K562 (cell line): ENCODE measurements around the gene RCC1. TPM values are rescaled to one million over a fixed set of nuclear protein-coding genes. Genes with fewer than 3 reads are reported as not detected.

Experiments used
- CCNT2 ChIP-seq: IDR thresholded peaks from 2 replicates; pipeline ENCODE4 v1.6.1; 2011; ENCODE audit warnings: borderline replicate concordance, low read depth, mild to moderate bottlenecking, moderate library complexity, mixed read lengths, low read length; ENCODE audit not compliant: insufficient read length; ENCODE audit errors: extremely low read depth
- EHMT2 ChIP-seq: fragments of 450-650 bp; IDR thresholded peaks from 2 replicates; pipeline ENCODE4 v1.6.1; 2018; ENCODE audit warnings: antibody characterized with exemption
- GABPB2 ChIP-seq: fragments of 250-450 bp; sonication (Bioruptor Pico); conservative IDR thresholded peaks from 2 replicates; pipeline ENCODE4 v1.5.1; 2021; ENCODE audit warnings: mild to moderate bottlenecking
- HCFC1 ChIP-seq: IDR thresholded peaks from 2 replicates; pipeline ENCODE4 v1.6.1; 2012; ENCODE audit warnings: low read depth, low read length, improper control_type of control experiment
- KLF1 ChIP-seq: fragments of 450-650 bp; IDR thresholded peaks from 2 replicates; pipeline ENCODE4 v1.6.1; 2016; ENCODE audit warnings: missing genetic modification characterization, missing compliant biosample characterization
- KLF10 ChIP-seq: fragments of 250-450 bp; sonication (Bioruptor Pico); IDR thresholded peaks from 2 replicates; pipeline ENCODE4 v1.6.1; 2021; ENCODE audit warnings: matching md5 sums
- L3MBTL2 ChIP-seq: fragments of 450-650 bp; IDR thresholded peaks from 2 replicates; pipeline ENCODE4 v1.6.1; 2016; ENCODE audit warnings: mild to moderate bottlenecking, moderate library complexity
- NCOA4 ChIP-seq: fragments of 450-650 bp; IDR thresholded peaks from 2 replicates; pipeline ENCODE4 v1.6.1; 2018; ENCODE audit warnings: mild to moderate bottlenecking; ENCODE audit not compliant: partially characterized antibody
- NFRKB ChIP-seq: fragments of 450-650 bp; IDR thresholded peaks from 2 replicates; pipeline ENCODE4 v1.6.1; 2016; ENCODE audit warnings: low read depth
- WHSC1 ChIP-seq: IDR thresholded peaks from one replicate; pipeline ENCODE4 v1.6.1; 2012; ENCODE audit warnings: low read length, control low read depth, inconsistent platforms
- ZNF197 ChIP-seq: fragments of 200-800 bp; sonication (Bioruptor generic); IDR thresholded peaks from 2 replicates; pipeline ENCODE4 v1.6.1; 2016; ENCODE audit warnings: low read depth, missing genetic modification characterization, missing compliant biosample characterization
- ZNF24 ChIP-seq: fragments of 450-650 bp; IDR thresholded peaks from 2 replicates; pipeline ENCODE4 v1.6.1; 2016
- ZNF586 ChIP-seq: fragments of 450-650 bp; formaldehyde crosslinking; conservative IDR thresholded peaks from 2 replicates; pipeline ENCODE4 v1.4.0; 2020; ENCODE audit warnings: mild to moderate bottlenecking, moderate library complexity
- ZSCAN29 ChIP-seq: fragments of 450-650 bp; IDR thresholded peaks from 2 replicates; pipeline ENCODE4 v1.6.1; 2017
- polyA plus RNA-seq, 8 experiments: library from polyadenylated mRNA; depleted of rRNA in 4 of 8; stranded (reverse) in 5 of 8; unstranded in 3 of 8; fragments of >200 nt; fragmentation: Nextera tagmentation in 2 of 8; fragmentation: Illumina TruSeq in 1 of 8; extraction: Ambion mirVana in 2 of 8; extraction: Trizol in 1 of 8; gene quantifications; 2 replicates each; pipeline versions ENCODE4 v1.2.1 to v1.2.3, GENCODE V29; 2011 to 2014; ENCODE audit warnings: inconsistent platforms in 1 of 8, missing spikeins in 1 of 8
- total RNA-seq, 7 experiments: library from RNA; depleted of rRNA in 6 of 7; stranded (reverse); fragments of >200 nt in 6 of 7; fragmentation: Illumina TruSeq in 2 of 7; extraction: Trizol in 2 of 7; gene quantifications; 2 replicates each; pipeline versions ENCODE4 v1.2.1 to v1.2.3, GENCODE V29; 2011 to 2021; ENCODE audit warnings: low replicate concordance in 1 of 7
- TF ChIP-seq, protein P1 (sequence below), 2 experiments: fragments of 450-650 bp; formaldehyde crosslinking in 1 of 2; IDR thresholded peaks; 2 replicates each; pipeline versions ENCODE4 v1.4.0 to v1.6.1; 2014 to 2020; ENCODE audit warnings: mild to moderate bottlenecking in 2 of 2, borderline replicate concordance in 1 of 2, low read depth in 1 of 2
- TF ChIP-seq, protein P2 (sequence below): sonication (generic); formaldehyde crosslinking; IDR thresholded peaks from 2 replicates; pipeline ENCODE4 v1.9.0; 2022; ENCODE audit warnings: mild to moderate bottlenecking, missing genetic modification reagents
- TF ChIP-seq, protein P3 (sequence below): fragments of 450-650 bp; formaldehyde crosslinking; IDR thresholded peaks from 2 replicates; pipeline ENCODE4 v1.4.0; 2022; ENCODE audit warnings: mild to moderate bottlenecking, moderate library complexity
- TF ChIP-seq, protein P4 (sequence below): fragments of 450-650 bp; IDR thresholded peaks from 2 replicates; pipeline ENCODE4 v1.6.1; 2014; ENCODE audit warnings: low read depth, mild to moderate bottlenecking, moderate library complexity, borderline replicate concordance

RCC1 gene
- total and polyA plus RNA-seq, 9 of the 15 experiments (the other 6 are each of a cell fraction or from before 2014, with no cell fraction given): 16.4 to 202 (median 107) TPM

DNA sequence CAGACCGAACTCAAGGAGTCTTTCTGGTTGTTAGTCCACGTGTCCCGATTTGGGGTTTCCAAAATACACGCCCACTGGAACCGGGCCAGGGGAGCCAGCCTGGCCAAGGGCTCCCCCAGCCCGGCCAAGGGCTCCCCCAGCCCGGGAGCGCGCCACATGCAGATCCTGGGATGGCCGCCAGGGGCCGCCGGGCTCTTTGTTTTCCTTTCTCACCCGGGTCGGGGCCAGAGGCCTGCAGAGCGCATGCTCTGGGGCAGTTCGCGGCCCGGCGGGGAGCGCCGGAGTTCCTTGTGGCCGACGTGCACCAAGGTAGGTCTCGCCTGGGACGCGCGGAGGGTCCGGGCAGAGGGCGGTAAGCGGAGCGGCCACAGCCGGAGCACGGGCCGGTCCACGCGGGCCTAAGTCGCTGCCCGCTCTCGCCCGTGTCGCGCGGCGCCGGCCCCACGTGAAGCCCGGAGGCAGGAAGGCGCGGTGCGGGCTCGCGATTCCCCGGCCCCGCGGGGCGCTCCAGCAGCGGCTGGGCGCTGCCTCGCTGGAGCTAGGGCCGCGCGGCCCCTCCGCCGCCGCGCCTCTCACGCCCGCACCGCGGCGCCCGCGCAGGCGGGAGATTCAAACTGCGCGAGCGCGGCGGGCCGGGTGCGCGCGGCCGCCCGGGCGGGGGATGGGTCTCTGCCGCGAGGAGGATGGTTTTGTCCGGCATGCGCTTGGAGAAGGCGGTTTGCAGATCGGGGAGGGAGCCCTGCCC is 12.3 kb downstream of the RCC1 start (continued):
- TF ChIP-seq, protein P1, sequence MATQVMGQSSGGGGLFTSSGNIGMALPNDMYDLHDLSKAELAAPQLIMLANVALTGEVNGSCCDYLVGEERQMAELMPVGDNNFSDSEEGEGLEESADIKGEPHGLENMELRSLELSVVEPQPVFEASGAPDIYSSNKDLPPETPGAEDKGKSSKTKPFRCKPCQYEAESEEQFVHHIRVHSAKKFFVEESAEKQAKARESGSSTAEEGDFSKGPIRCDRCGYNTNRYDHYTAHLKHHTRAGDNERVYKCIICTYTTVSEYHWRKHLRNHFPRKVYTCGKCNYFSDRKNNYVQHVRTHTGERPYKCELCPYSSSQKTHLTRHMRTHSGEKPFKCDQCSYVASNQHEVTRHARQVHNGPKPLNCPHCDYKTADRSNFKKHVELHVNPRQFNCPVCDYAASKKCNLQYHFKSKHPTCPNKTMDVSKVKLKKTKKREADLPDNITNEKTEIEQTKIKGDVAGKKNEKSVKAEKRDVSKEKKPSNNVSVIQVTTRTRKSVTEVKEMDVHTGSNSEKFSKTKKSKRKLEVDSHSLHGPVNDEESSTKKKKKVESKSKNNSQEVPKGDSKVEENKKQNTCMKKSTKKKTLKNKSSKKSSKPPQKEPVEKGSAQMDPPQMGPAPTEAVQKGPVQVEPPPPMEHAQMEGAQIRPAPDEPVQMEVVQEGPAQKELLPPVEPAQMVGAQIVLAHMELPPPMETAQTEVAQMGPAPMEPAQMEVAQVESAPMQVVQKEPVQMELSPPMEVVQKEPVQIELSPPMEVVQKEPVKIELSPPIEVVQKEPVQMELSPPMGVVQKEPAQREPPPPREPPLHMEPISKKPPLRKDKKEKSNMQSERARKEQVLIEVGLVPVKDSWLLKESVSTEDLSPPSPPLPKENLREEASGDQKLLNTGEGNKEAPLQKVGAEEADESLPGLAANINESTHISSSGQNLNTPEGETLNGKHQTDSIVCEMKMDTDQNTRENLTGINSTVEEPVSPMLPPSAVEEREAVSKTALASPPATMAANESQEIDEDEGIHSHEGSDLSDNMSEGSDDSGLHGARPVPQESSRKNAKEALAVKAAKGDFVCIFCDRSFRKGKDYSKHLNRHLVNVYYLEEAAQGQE (IDR thresholded peaks at IDR 0.05; ENCODE audit: borderline replicate concordance): peak; percentile 78
- TF ChIP-seq, protein P1 (CRISPR knock-in tag; IDR thresholded peaks at IDR 0.05; ENCODE audit: low read depth): peak; percentile 83; the same call in 1 of the 2 replicates
- TF ChIP-seq HCFC1 (peak; percentile 37; the same call in 1 of the 2 replicates), ZNF24 (peak; percentile 46), NCOA4 (no peak), CCNT2 (no peak), WHSC1 (no peak), EHMT2 (no peak), KLF10 (CRISPR knock-in tag) (no peak), ZNF197 (CRISPR knock-in tag) (no peak), KLF1 (no peak; the same call in none of the 2 replicates), GABPB2 (CRISPR knock-in tag) (no peak), NFRKB (no peak), ZNF586 (CRISPR knock-in tag) (no peak), L3MBTL2 (peak; percentile 89), ZSCAN29 (peak; percentile 45; the same call in 1 of the 2 replicates)
- TF ChIP-seq, protein P2, sequence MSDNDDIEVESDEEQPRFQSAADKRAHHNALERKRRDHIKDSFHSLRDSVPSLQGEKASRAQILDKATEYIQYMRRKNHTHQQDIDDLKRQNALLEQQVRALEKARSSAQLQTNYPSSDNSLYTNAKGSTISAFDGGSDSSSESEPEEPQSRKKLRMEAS (CRISPR knock-in tag): peak; percentile 89
- TF ChIP-seq, protein P3, sequence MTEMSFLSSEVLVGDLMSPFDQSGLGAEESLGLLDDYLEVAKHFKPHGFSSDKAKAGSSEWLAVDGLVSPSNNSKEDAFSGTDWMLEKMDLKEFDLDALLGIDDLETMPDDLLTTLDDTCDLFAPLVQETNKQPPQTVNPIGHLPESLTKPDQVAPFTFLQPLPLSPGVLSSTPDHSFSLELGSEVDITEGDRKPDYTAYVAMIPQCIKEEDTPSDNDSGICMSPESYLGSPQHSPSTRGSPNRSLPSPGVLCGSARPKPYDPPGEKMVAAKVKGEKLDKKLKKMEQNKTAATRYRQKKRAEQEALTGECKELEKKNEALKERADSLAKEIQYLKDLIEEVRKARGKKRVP (CRISPR knock-in tag): 0 out of 2 replicates have a peak, but pooled peaks have one; percentile 1
- TF ChIP-seq, protein P4, sequence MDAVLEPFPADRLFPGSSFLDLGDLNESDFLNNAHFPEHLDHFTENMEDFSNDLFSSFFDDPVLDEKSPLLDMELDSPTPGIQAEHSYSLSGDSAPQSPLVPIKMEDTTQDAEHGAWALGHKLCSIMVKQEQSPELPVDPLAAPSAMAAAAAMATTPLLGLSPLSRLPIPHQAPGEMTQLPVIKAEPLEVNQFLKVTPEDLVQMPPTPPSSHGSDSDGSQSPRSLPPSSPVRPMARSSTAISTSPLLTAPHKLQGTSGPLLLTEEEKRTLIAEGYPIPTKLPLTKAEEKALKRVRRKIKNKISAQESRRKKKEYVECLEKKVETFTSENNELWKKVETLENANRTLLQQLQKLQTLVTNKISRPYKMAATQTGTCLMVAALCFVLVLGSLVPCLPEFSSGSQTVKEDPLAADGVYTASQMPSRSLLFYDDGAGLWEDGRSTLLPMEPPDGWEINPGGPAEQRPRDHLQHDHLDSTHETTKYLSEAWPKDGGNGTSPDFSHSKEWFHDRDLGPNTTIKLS: peak; percentile 71; the same call in 1 of the 2 replicates
